A549 treated with CORT108297 at 1 μM for 4 hours (cell line): ENCODE results near the gene STAT3. TPM values are rescaled to one million over a fixed set of nuclear protein-coding genes. Genes with fewer than 3 reads are reported as not detected.

Experiments
- total RNA-seq: library from RNA; stranded (reverse); fragments of 200-300 nt; extraction: Qiagen RNA extraction; gene quantifications from 5 replicates; pipeline ENCODE4 v1.2.3, GENCODE V29; 2022

Gene STAT3
- 72.7 to 81.7 TPM (median 77.8 TPM) in 5 replicates for total RNA-seq

DNA sequence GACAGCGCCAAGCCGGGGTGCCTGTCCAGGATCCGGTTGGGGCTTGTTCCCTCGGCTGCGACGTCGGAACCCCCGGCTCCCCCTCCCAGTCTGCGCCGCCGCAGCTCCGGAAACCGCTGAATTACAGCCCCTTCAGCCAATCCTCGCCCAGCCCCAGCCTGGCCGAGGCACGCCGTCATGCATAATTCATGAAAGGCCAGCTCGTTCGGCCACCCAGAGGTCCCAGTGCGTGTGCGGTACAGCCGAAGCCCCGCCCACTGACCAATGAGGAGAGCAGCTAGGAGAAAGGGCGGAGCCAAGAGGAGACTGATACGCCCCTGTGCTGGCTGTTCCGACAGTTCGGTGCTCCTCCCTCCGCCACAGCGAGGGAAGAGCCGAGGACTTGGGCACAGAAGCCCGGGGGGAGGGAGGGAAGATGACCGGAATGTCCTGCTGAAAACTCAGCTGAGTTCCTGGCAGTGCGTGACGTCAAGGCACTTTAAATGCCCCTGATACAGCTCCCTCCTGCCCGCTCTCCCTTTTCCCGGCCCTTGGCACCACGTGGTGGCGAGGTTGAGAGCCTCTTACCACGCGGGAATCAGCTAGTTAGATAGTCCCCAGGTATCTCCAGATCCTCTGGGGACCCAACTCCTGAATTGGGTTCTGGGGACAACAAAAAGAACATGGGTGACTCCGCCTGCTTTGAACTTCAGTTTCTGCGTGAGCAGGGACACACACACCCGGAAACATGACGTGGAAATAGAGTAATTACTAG, at the start of gene STAT3:
TSS of gene STAT3 (minus strand) at position 62 of the 754 bp plus-strand sequence. CDS start 39,926 bp downstream, outside the sequence.

GRCh38 chr17:42422958-42423712, 34.9 kb upstream of the STAT3 start, which contains the start of gene CAVIN1:
Gene CAVIN1 (minus strand): TSS chr17:42423256. CDS start chr17:42423097, 159 bp downstream.

GRCh38 chr17:42287977-42288802, 100.1 kb downstream of the STAT3 start, which contains the start of gene STAT5A:
Gene STAT5A (plus strand): TSS chr17:42288498. CDS start chr17:42289412, 914 bp downstream.

DNA sequence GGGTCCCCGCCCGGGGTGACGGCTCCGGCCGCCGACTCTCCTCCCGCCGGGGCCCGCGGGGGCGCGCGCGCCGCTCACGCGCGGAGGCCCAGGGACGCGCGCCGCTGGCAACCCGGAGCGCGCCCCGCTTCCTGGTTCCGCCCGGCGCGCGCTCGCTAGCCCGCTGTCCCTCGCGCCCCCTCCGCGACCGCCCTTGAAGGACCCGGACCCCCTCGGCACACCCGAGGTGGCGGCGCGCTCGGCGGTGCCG, 112.0 kb downstream of the STAT3 start, which contains the start of gene STAT5B:
TSS of gene STAT5B (minus strand) at position 33 of the 250 bp plus-strand sequence. CDS start 44,264 bp downstream, outside the sequence.

Other genes with a start within 250 kb of the STAT3 start
- 223 to 270 TPM (median 267 TPM) in 5 replicates for gene RAB5C, start 233.5 kb downstream of the STAT3 start, total RNA-seq
- 0.15 to 0.49 TPM (median 0.39 TPM) in 5 replicates for gene KCNH4, start 207.3 kb downstream of the STAT3 start, total RNA-seq
- gene HCRT, start 203.0 kb downstream of the STAT3 start, total RNA-seq, result 0.23 to 0.29 TPM (median 0.24 TPM) in 4 of 5 replicates, not detected in the other
- gene GHDC, start 193.9 kb downstream of the STAT3 start, total RNA-seq, result 15.7 to 22.8 TPM (median 21.1 TPM) in 5 replicates
- gene STAT5B, start 112.1 kb downstream of the STAT3 start, total RNA-seq, result 23.3 to 30.2 TPM (median 28.6 TPM) in 5 replicates
- 3.8 to 6.8 TPM (median 5.8 TPM) in 5 replicates for gene STAT5A, start 99.9 kb downstream of the STAT3 start, total RNA-seq
- gene CAVIN1, start 34.8 kb upstream of the STAT3 start, total RNA-seq, result 416 to 511 TPM (median 450 TPM) in 5 replicates
- 37.0 to 51.0 TPM (median 43.6 TPM) in 5 replicates for gene ATP6V0A1, start 70.4 kb upstream of the STAT3 start, total RNA-seq
- gene NAGLU, start 147.8 kb upstream of the STAT3 start, total RNA-seq, result 29.5 to 51.1 TPM (median 46.9 TPM) in 5 replicates
- gene HSD17B1, start 164.5 kb upstream of the STAT3 start, total RNA-seq, result 0.75 to 1.6 TPM (median 1.5 TPM) in 5 replicates
- 108 to 136 TPM (median 132 TPM) in 5 replicates for gene COASY, start 173.7 kb upstream of the STAT3 start, total RNA-seq
- gene MLX, start 178.7 kb upstream of the STAT3 start, total RNA-seq, result 53.9 to 64.8 TPM (median 59.1 TPM) in 5 replicates
- 35.6 to 42.2 TPM (median 38.0 TPM) in 5 replicates for gene PSMC3IP, start 189.3 kb upstream of the STAT3 start, total RNA-seq
- gene RETREG3, start 220.9 kb upstream of the STAT3 start, total RNA-seq, result 26.7 to 31.4 TPM (median 27.6 TPM) in 5 replicates
- gene TUBG1, start 221.2 kb upstream of the STAT3 start, total RNA-seq, result 134 to 165 TPM (median 149 TPM) in 5 replicates